BLaER1 (cell line): ENCODE data around the gene CHD9.
A peak's percentile ranks its signal among the peaks of the same experiment; 100 is the strongest.

Experiments used
- H3K27ac ChIP-seq: shearing (Covaris generic); formaldehyde crosslinking; 2 replicates; pipeline ENCODE4 v1.8.1; 2022
- H3K27me3 ChIP-seq: shearing (Covaris generic); formaldehyde crosslinking; 2 replicates; pipeline ENCODE4 v1.8.1; 2022
- H3K36me3 ChIP-seq: shearing (Covaris generic); formaldehyde crosslinking; 2 replicates; pipeline ENCODE4 v1.8.1; 2022
- H3K4me1 ChIP-seq: shearing (Covaris generic); formaldehyde crosslinking; 2 replicates; pipeline ENCODE4 v1.8.1; 2022
- H3K4me2 ChIP-seq: shearing (Covaris generic); formaldehyde crosslinking; 2 replicates; pipeline ENCODE4 v1.8.1; 2022
- H3K4me3 ChIP-seq: shearing (Covaris generic); formaldehyde crosslinking; 2 replicates; pipeline ENCODE4 v1.8.1; 2022
- H3K9ac ChIP-seq: shearing (Covaris generic); formaldehyde crosslinking; 2 replicates; pipeline ENCODE4 v1.8.1; 2022
- H3K9me3 ChIP-seq: shearing (Covaris generic); formaldehyde crosslinking; 2 replicates; pipeline ENCODE4 v1.8.1; 2022
- H4K20me1 ChIP-seq: shearing (Covaris generic); formaldehyde crosslinking; 2 replicates; pipeline ENCODE4 v1.8.1; 2022
- Cebpa-rat ChIP-seq: shearing (Covaris generic); IDR thresholded peaks from 2 replicates; pipeline ENCODE4 v1.8.1; 2022

CHD9 gene

GRCh38 chr16:53091466-53092211 is 36.8 kb downstream of the CHD9 start:
- peak overlapping the region; percentile 50 for H3K4me3 ChIP-seq
- H3K4me2 ChIP-seq: peak overlapping the region; percentile 93
- H3K4me1 ChIP-seq: peaks cover 79% of the 10 kb centered on the region
- no peaks in the 10 kb centered on the region for H4K20me1 ChIP-seq
- 0 out of 2 replicates have a peak, but pooled peaks cover 6% of the 10 kb centered on the region for H3K36me3 ChIP-seq
- no peak for TF ChIP-seq Cebpa-rat
- no peaks in the 10 kb centered on the region for H3K9me3 ChIP-seq
- peak overlapping the region; percentile 85 for H3K27ac ChIP-seq
- H3K9ac ChIP-seq: peak overlapping the region; percentile 68
- H3K27me3 ChIP-seq: no peaks in the 10 kb centered on the region

GRCh38 chr16:53092284-53092683 is 37.5 kb downstream of the CHD9 start:
- H3K4me1 ChIP-seq: peaks cover 79% of the 10 kb centered on the region
- H3K9ac ChIP-seq: peak overlapping the region; percentile 68; the same call in 1 of the 2 replicates
- H3K9me3 ChIP-seq: no peaks in the 10 kb centered on the region
- H3K27me3 ChIP-seq: no peaks in the 10 kb centered on the region
- TF ChIP-seq Cebpa-rat: no peak
- H4K20me1 ChIP-seq: no peaks in the 10 kb centered on the region
- H3K27ac ChIP-seq: peak overlapping the region; percentile 85
- peak overlapping the region; percentile 93 for H3K4me2 ChIP-seq
- H3K36me3 ChIP-seq: 0 out of 2 replicates have a peak, but pooled peaks cover 6% of the 10 kb centered on the region
- H3K4me3 ChIP-seq: no peak overlapping the region

- no peak for TF ChIP-seq Cebpa-rat
- no peaks in the 10 kb centered on the region for H3K36me3 ChIP-seq
- H3K27me3 ChIP-seq: no peaks in the 10 kb centered on the region
- peak overlapping the region; percentile 85 for H3K27ac ChIP-seq
- H3K4me3 ChIP-seq: no peak overlapping the region
- no peaks in the 10 kb centered on the region for H3K9me3 ChIP-seq
- no peaks in the 10 kb centered on the region for H4K20me1 ChIP-seq
- H3K4me2 ChIP-seq: peak overlapping the region; percentile 93
- peak overlapping the region; percentile 64 for H3K9ac ChIP-seq
- peaks cover 82% of the 10 kb centered on the region for H3K4me1 ChIP-seq
Observed at GRCh38 chr16:53093162-53093744, 38.5 kb downstream of the CHD9 start.

- peaks cover 84% of the 10 kb centered on the region for H3K4me1 ChIP-seq
- H3K4me3 ChIP-seq: no peak overlapping the region
- H3K27ac ChIP-seq: peak overlapping the region; percentile 85
- H4K20me1 ChIP-seq: no peaks in the 10 kb centered on the region
- H3K36me3 ChIP-seq: no peaks in the 10 kb centered on the region
- no peaks in the 10 kb centered on the region for H3K27me3 ChIP-seq
- H3K4me2 ChIP-seq: peak overlapping the region; percentile 93
- TF ChIP-seq Cebpa-rat: no peak
- no peaks in the 10 kb centered on the region for H3K9me3 ChIP-seq
- H3K9ac ChIP-seq: peak overlapping the region; percentile 64
Observed at GRCh38 chr16:53094013-53094630, 39.3 kb downstream of the CHD9 start.

- Histone ChIP-seq H3K4me1 (peaks cover 82% of the 10 kb centered on the region), H3K36me3 (no peaks in the 10 kb centered on the region), H3K27me3 (no peaks in the 10 kb centered on the region), H4K20me1 (no peaks in the 10 kb centered on the region), H3K4me3 (no peak overlapping the region), H3K9me3 (no peaks in the 10 kb centered on the region), H3K9ac (peak overlapping the region; percentile 65), H3K4me2 (peak overlapping the region; percentile 97), H3K27ac (peak overlapping the region; percentile 94)
- TF ChIP-seq Cebpa-rat: no peak
Observed at GRCh38 chr16:53097190-53097589, 42.4 kb downstream of the CHD9 start.

- peaks cover 67% of the 10 kb centered on the region for H3K4me1 ChIP-seq
- H3K27ac ChIP-seq: peak overlapping the region; percentile 94
- H3K4me2 ChIP-seq: peak overlapping the region; percentile 97
- no peaks in the 10 kb centered on the region for H3K9me3 ChIP-seq
- H3K27me3 ChIP-seq: no peaks in the 10 kb centered on the region
- peak overlapping the region; percentile 69 for H3K4me3 ChIP-seq
- peak overlapping the region; percentile 84 for H3K9ac ChIP-seq
- no peak for TF ChIP-seq Cebpa-rat
- H4K20me1 ChIP-seq: no peaks in the 10 kb centered on the region
- H3K36me3 ChIP-seq: no peaks in the 10 kb centered on the region
Observed at GRCh38 chr16:53098526-53099317, 43.9 kb downstream of the CHD9 start.

- Histone ChIP-seq H3K9ac (peak overlapping the region; percentile 84), H3K9me3 (no peaks in the 10 kb centered on the region), H3K4me2 (peak overlapping the region; percentile 97), H3K36me3 (no peaks in the 10 kb centered on the region), H3K27ac (peak overlapping the region; percentile 94), H4K20me1 (no peaks in the 10 kb centered on the region), H3K4me3 (peak overlapping the region; percentile 69), H3K27me3 (no peaks in the 10 kb centered on the region), H3K4me1 (peaks cover 59% of the 10 kb centered on the region)
- TF ChIP-seq Cebpa-rat: no peak
Observed at GRCh38 chr16:53099318-53100130, 44.7 kb downstream of the CHD9 start.

GRCh38 chr16:53100131-53100748 is 45.4 kb downstream of the CHD9 start:
- Histone ChIP-seq H3K4me1 (peaks cover 54% of the 10 kb centered on the region), H3K27ac (peak overlapping the region; percentile 94), H3K36me3 (no peaks in the 10 kb centered on the region), H3K4me2 (peak overlapping the region; percentile 97), H4K20me1 (no peaks in the 10 kb centered on the region), H3K9ac (peak overlapping the region; percentile 84), H3K4me3 (peak overlapping the region; percentile 69), H3K9me3 (no peaks in the 10 kb centered on the region), H3K27me3 (no peaks in the 10 kb centered on the region)
- no peak for TF ChIP-seq Cebpa-rat
